HG03439 (cell line): ENCODE data around the gene PTPRM.

Experiments used
- ATAC-seq: cut with Tn5 transposase; IDR thresholded peaks from one replicate; pipeline ENCODE4 v1.9.1; 2021; ENCODE audit warnings: mild to moderate bottlenecking, moderate library complexity; ENCODE audit not compliant: unreplicated experiment

PTPRM gene

GRCh38 chr18:7598167-7599047 lies 31.3 kb downstream of the PTPRM start:
- no peak for ATAC-seq

GRCh38 chr18:7600036-7600435 lies 32.9 kb downstream of the PTPRM start:
- no peak for ATAC-seq

- ATAC-seq = no peak
These were observed 33.6 kb downstream of the PTPRM start for GRCh38 chr18:7600528-7601245.

- ATAC-seq = no peak
These were observed 34.1 kb downstream of the PTPRM start for GRCh38 chr18:7601246-7601615.

- ATAC-seq = no peak
These were observed 34.8 kb downstream of the PTPRM start for GRCh38 chr18:7601936-7602335.

- ATAC-seq = no peak
These were observed 36.3 kb downstream of the PTPRM start for GRCh38 chr18:7603259-7604000.

GRCh38 chr18:7604361-7604760 lies 37.2 kb downstream of the PTPRM start:
- no peak for ATAC-seq

- ATAC-seq = no peak
These were observed 38.6 kb downstream of the PTPRM start for GRCh38 chr18:7605705-7606104.

GRCh38 chr18:7607540-7608173 lies 40.5 kb downstream of the PTPRM start:
- ATAC-seq = no peak

GRCh38 chr18:7608174-7608550 lies 41.0 kb downstream of the PTPRM start:
- ATAC-seq = no peak

GRCh38 chr18:7608781-7609201 lies 41.7 kb downstream of the PTPRM start:
- no peak for ATAC-seq

- ATAC-seq = no peak
These were observed 42.5 kb downstream of the PTPRM start for GRCh38 chr18:7609617-7610016.

- no peak for ATAC-seq
These were observed 46.9 kb downstream of the PTPRM start for GRCh38 chr18:7614042-7614441.

- ATAC-seq = no peak
These were observed 48.7 kb downstream of the PTPRM start for GRCh38 chr18:7615840-7616239.

- ATAC-seq = no peak
These were observed 49.5 kb downstream of the PTPRM start for GRCh38 chr18:7616661-7617060.

GRCh38 chr18:7617738-7618422 lies 50.8 kb downstream of the PTPRM start:
- no peak for ATAC-seq

GRCh38 chr18:7618891-7619442 lies 51.9 kb downstream of the PTPRM start:
- no peak for ATAC-seq

GRCh38 chr18:7619676-7620075 lies 52.6 kb downstream of the PTPRM start:
- no peak for ATAC-seq

- no peak for ATAC-seq
These were observed 55.6 kb downstream of the PTPRM start for GRCh38 chr18:7622721-7623120.

GRCh38 chr18:7623681-7624080 lies 56.6 kb downstream of the PTPRM start:
- no peak for ATAC-seq
